BE2C (cell line): ENCODE measurements around the gene GADD45A.

Experiments
- DNase-seq: peaks from one replicate; pipeline ENCODE4 v3.0.0-alpha.2; 2020
- H3K27me3 ChIP-seq: fragments of 250-450 bp; sonication (Bioruptor Pico); 2 replicates; pipeline ENCODE4 v1.5.1; 2020; ENCODE audit warnings: mild to moderate bottlenecking
- H3K36me3 ChIP-seq: fragments of 250-450 bp; sonication (Bioruptor Pico); 2 replicates; pipeline ENCODE4 v1.5.1; 2020; ENCODE audit warnings: mild to moderate bottlenecking
- H3K4me1 ChIP-seq: fragments of 250-450 bp; sonication (Bioruptor Pico); 2 replicates; pipeline ENCODE4 v1.5.1; 2020
- H3K4me3 ChIP-seq: 2 replicates; pipeline ENCODE4 v1.5.1; 2011; ENCODE audit warnings: low read depth, low read length
- H3K9me3 ChIP-seq: fragments of 250-450 bp; sonication (Bioruptor Pico); 2 replicates; pipeline ENCODE4 v1.5.1; 2020
- TF ChIP-seq, protein P1 (sequence below): IDR thresholded peaks from 2 replicates; pipeline ENCODE4 v1.5.1; 2012; ENCODE audit warnings: mild to moderate bottlenecking, low read depth, low read length

GADD45A gene

DNA sequence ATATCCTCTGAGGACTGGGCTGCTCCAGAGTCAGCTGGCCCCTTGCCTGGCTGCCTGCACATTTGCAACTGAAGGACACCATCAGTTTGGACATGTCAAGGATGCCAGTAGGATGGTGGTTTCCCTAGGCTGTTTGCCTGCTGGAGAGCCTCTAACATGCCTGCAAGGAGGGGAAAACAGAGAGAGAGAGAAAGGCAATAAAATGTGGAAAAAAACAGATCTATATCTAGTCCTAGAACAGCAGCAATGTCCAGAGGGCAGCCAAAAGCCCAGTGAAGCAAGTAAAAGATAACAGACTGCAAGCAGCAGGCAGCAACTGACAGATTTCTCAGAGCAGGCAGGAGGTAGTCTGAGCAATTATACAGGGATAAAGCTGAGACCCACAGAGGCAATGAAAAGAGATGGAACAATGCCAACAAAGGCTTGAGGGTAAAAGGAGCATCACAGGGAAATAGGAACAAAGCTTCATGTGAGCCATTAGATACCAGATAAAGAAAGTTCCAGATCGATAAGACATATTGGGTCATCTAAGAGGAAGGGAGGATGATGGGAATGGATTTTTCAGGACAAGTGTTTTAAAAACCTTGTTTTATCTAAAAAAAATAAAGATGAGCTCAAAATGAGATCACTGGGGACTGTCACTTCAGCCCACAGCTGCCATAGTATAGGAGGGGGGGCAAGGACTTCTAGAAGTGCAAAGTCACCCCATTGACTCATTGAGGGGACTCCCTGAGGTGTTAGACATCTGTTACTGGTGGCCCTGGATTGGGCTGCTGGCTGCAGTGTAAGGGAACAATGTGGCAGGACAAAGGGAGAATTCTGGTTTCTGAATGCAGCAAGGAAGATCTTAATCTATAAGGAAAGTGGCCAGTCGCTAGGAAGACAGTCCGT is 38.6 kb upstream of the GADD45A start:
- TF ChIP-seq, protein P1, sequence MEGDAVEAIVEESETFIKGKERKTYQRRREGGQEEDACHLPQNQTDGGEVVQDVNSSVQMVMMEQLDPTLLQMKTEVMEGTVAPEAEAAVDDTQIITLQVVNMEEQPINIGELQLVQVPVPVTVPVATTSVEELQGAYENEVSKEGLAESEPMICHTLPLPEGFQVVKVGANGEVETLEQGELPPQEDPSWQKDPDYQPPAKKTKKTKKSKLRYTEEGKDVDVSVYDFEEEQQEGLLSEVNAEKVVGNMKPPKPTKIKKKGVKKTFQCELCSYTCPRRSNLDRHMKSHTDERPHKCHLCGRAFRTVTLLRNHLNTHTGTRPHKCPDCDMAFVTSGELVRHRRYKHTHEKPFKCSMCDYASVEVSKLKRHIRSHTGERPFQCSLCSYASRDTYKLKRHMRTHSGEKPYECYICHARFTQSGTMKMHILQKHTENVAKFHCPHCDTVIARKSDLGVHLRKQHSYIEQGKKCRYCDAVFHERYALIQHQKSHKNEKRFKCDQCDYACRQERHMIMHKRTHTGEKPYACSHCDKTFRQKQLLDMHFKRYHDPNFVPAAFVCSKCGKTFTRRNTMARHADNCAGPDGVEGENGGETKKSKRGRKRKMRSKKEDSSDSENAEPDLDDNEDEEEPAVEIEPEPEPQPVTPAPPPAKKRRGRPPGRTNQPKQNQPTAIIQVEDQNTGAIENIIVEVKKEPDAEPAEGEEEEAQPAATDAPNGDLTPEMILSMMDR = no peak
- peak; percentile 74 for DNase-seq
- no peaks in the 10 kb centered on the region for H3K27me3 ChIP-seq
- peaks cover 16% of the 10 kb centered on the region for H3K4me1 ChIP-seq
- H3K9me3 ChIP-seq = no peaks in the 10 kb centered on the region
- no peak overlapping the region for H3K4me3 ChIP-seq
- no peaks in the 10 kb centered on the region for H3K36me3 ChIP-seq

DNA sequence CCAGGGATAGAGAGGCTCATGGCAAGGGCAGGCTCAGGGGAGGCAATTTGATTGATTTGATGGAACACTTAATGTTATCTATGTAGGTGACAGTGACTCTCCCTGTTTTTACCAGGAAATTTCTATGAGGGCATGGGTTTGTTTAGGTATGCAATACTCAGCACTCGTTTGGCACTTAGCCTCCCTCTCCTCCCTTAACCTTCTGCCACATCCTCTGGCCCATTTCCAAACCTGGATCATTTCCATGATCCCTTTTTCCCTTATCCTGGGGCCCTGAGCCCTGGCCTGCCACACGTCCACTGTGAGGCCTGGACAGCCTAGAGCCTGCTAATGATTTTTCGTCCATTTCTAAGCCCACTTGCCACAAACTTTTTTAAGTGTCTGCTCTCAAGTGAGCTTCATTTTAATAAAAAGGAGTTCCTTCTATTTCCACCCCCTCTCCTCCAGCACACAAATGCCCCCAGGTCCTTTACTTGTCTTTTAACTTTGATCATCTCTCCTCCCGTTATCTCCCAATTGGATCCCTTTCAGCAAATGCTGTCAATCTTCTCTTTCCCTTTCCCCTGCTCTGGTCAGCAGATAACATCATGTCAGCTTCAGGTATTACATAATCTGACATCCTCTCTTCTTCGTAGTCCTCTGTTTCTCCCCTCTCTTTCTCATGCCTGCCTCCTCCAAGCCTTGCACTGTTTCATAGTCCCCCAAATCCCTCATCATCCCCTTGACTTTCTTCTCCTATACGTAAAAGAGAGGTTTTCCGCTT is 37.8 kb upstream of the GADD45A start:
- Histone ChIP-seq H3K9me3 (no peaks in the 10 kb centered on the region), H3K4me3 (no peak overlapping the region; the same call in 1 of the 2 replicates), H3K27me3 (no peaks in the 10 kb centered on the region), H3K4me1 (peaks cover 16% of the 10 kb centered on the region), H3K36me3 (no peaks in the 10 kb centered on the region)
- DNase-seq = peak; percentile 66
- TF ChIP-seq, protein P1 = no peak

DNA sequence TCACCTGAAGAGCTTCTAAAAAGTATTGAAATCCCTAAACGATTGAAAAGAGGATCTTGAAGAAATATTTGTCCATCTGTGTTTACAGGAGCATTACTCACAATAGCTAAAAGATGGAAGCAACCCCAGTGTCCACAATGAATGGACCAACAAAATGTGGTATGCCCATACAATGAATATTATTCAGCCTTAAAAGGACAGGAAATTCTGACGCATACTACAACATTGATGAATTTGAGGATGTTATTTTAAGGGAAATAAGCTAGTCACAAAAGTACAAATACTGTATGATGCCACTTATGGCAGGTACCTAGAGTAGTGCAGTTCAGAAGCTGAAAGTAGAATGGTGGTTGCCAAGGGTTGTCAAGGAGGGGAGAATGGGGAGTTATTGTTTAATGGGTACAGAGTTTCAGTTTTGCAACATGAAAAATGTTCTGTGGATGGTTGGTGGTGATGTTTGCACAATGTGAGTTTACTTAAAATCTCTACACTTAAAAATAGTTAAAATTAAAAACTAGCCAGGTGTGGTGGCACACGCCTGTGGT is 37.1 kb upstream of the GADD45A start:
- H3K9me3 ChIP-seq = no peaks in the 10 kb centered on the region
- H3K4me1 ChIP-seq = peaks cover 16% of the 10 kb centered on the region
- DNase-seq = no peak
- no peaks in the 10 kb centered on the region for H3K27me3 ChIP-seq
- no peaks in the 10 kb centered on the region for H3K36me3 ChIP-seq
- TF ChIP-seq, protein P1 = no peak
- H3K4me3 ChIP-seq = no peak overlapping the region; the same call in 1 of the 2 replicates

DNA sequence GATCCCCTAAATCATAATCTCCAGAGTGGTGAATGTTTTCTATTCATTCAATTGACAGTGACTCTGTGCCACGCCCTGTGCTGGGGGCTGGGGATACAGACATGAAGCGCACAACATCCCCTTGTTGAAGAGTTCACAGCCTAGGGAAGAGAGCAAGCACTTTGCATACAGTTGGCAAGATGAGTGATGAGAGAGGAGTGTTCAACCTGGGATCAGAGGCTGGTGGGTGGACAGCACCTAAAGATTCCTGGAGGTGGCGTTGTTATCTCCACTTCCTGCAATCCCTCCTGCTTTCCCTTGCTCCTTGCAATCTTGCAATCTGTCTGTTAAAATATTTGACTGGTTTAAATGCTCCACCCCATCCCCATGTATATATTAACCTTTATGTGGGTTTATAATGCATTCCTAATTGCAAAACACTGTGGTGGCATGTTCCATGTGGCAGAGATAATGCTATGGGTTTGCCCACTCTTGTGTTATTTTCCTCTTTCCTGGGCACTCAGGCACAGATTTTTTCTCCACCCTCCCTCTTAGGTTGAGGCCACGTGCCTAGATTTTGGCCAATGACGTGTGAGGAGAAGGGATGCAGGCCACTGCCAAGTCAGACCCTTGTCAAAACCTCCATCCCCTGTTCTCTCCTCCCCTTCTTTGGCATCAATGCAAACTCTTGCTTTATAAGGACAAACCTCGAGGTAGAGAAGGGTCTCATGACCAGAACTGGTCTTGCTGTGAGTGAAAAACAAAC is 36.2 kb upstream of the GADD45A start:
- no peaks in the 10 kb centered on the region for H3K27me3 ChIP-seq
- H3K9me3 ChIP-seq = no peaks in the 10 kb centered on the region
- peaks cover 16% of the 10 kb centered on the region for H3K4me1 ChIP-seq
- no peaks in the 10 kb centered on the region for H3K36me3 ChIP-seq
- H3K4me3 ChIP-seq = no peak overlapping the region
- TF ChIP-seq, protein P1 = no peak
- no peak for DNase-seq

DNA sequence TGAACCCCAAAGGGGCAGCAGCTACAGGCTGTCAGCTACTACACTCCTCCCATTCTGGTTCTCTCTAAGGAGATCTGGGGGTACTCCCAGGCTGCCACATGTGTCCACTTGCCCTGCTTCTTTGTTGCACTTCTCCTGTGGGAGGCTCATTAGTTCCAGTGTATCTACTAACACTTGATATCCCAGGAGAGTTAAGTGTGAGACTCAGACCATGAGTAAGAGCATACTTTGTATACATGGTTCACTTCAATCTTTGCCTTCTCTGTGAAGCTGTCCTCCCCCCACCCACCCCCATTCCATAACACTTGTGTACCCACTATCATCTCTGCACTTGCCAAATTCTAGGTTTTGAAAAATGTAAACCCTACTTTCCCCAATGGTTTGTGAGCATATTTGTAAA is 34.9 kb upstream of the GADD45A start:
- H3K9me3 ChIP-seq = no peaks in the 10 kb centered on the region
- no peaks in the 10 kb centered on the region for H3K27me3 ChIP-seq
- TF ChIP-seq, protein P1 = no peak
- DNase-seq = no peak
- no peak overlapping the region for H3K4me3 ChIP-seq
- peaks cover 7% of the 10 kb centered on the region for H3K4me1 ChIP-seq
- no peaks in the 10 kb centered on the region for H3K36me3 ChIP-seq
